IMR-90 (cell line): ENCODE results near the gene ANLN. TPM values are rescaled to one million over a fixed set of nuclear protein-coding genes. Genes with fewer than 3 reads are reported as not detected.

Experiments
- ATAC-seq: fragments of 200-7000 bp; cut with Tn5 transposase; 2 replicates; pipeline ENCODE4 v1.9.1; 2020; ENCODE audit warnings: low read depth, mild to moderate bottlenecking, moderate library complexity
- BruUV-seq: library from RNA; stranded (reverse); fragments of 400-500 nt; replicated peaks from 2 replicates; lab custom pipeline; 2021; lab: Mats Ljungman, UMichigan
- CTCF ChIA-PET: fragments of 300-600 bp; formaldehyde crosslinking; extraction: SDS; loops from one replicate; lab custom pipeline; 2021; ENCODE audit warnings: antibody characterized with exemption; lab: Yijun Ruan, JAX
- POLR2A ChIA-PET: fragments of 300-600 bp; sonication (Branson Sonifier 250); formaldehyde crosslinking; loops from one replicate; lab custom pipeline; 2022; ENCODE audit warnings: antibody characterized with exemption; ENCODE audit not compliant: unreplicated experiment; lab: Charles Lee
- DNase-seq: peaks from one replicate; pipeline ENCODE4 v3.0.0; 2013
- H2AFZ ChIP-seq: replicated peaks from 2 replicates; pipeline ENCODE3; 2013; ENCODE audit warnings: low read length, mild to moderate bottlenecking; ENCODE audit not compliant: poor library complexity
- H2AK5ac ChIP-seq: 2 replicates; pipeline ENCODE4 v1.6.1; 2013; ENCODE audit warnings: low read depth, low read length, inconsistent platforms
- H2AK9ac ChIP-seq: replicated peaks from 2 replicates; pipeline ENCODE3; 2013; ENCODE audit warnings: mild to moderate bottlenecking, low read depth, low read length, moderate library complexity; ENCODE audit not compliant: poor library complexity
- H2BK120ac ChIP-seq: 2 replicates; pipeline ENCODE4 v1.6.1; 2013; ENCODE audit warnings: low read depth, low read length, inconsistent platforms
- H2BK15ac ChIP-seq: 3 replicates; pipeline ENCODE4 v1.6.1; 2013; ENCODE audit warnings: low read depth, low read length, inconsistent platforms
- H2BK20ac ChIP-seq: 2 replicates; pipeline ENCODE4 v1.6.1; 2013; ENCODE audit warnings: low read depth, mild to moderate bottlenecking, inconsistent platforms, low read length, moderate library complexity
- H2BK5ac ChIP-seq: 2 replicates; pipeline ENCODE4 v1.6.1; 2013; ENCODE audit warnings: mild to moderate bottlenecking, low read depth, low read length, inconsistent platforms; ENCODE audit not compliant: poor library complexity, severe bottlenecking
- H3K14ac ChIP-seq: replicated peaks from 2 replicates; pipeline ENCODE4 v1.6.1; 2013; ENCODE audit warnings: low read depth, low read length, inconsistent platforms
- H3K18ac ChIP-seq: 2 replicates; pipeline ENCODE4 v1.6.1; 2013; ENCODE audit warnings: low read depth, low read length, control low read depth
- H3K23ac ChIP-seq: 2 replicates; pipeline ENCODE4 v1.6.1; 2013; ENCODE audit warnings: low read depth, low read length, inconsistent platforms
- H3K27ac ChIP-seq: 2 replicates; pipeline ENCODE4 v1.5.1; 2013; ENCODE audit warnings: mild to moderate bottlenecking, control low read depth, low read length; ENCODE audit not compliant: insufficient read depth
- H3K27me3 ChIP-seq: 2 replicates; pipeline ENCODE4 v1.6.1; 2013; ENCODE audit warnings: low read length; ENCODE audit not compliant: control insufficient read depth, insufficient read depth
- H3K36me3 ChIP-seq: 2 replicates; pipeline ENCODE4 v1.6.1; 2013; ENCODE audit warnings: low read length, mixed read lengths; ENCODE audit not compliant: control insufficient read depth, insufficient read depth
- H3K4ac ChIP-seq: 2 replicates; pipeline ENCODE4 v1.6.1; 2013; ENCODE audit warnings: low read depth, low read length, inconsistent platforms
- H3K4me1 ChIP-seq: 2 replicates; pipeline ENCODE4 v1.6.1; 2013; ENCODE audit warnings: low read length, mixed read lengths; ENCODE audit not compliant: control insufficient read depth, insufficient read depth
- H3K4me2 ChIP-seq: 2 replicates; pipeline ENCODE4 v1.6.1; 2013; ENCODE audit warnings: low read depth, mild to moderate bottlenecking, control low read depth, low read length, moderate library complexity
- H3K4me3 ChIP-seq: 2 replicates; pipeline ENCODE4 v1.5.1; 2013; ENCODE audit warnings: low read depth, mild to moderate bottlenecking, control low read depth, low read length, moderate library complexity; ENCODE audit not compliant: insufficient read depth
- H3K56ac ChIP-seq: 2 replicates; pipeline ENCODE4 v1.6.1; 2013; ENCODE audit warnings: low read length, inconsistent platforms; ENCODE audit not compliant: insufficient read depth; ENCODE audit errors: extremely low read depth
- H3K79me1 ChIP-seq, 2 experiments: 2 replicates each; pipeline ENCODE4 v1.6.1; 2013; ENCODE audit warnings: low read length in 2 of 2, inconsistent platforms in 1 of 2, low read depth in 1 of 2
- H3K9ac ChIP-seq: 2 replicates; pipeline ENCODE4 v1.6.1; 2013; ENCODE audit warnings: low read depth, low read length, control low read depth
- H3K9me1 ChIP-seq: 2 replicates; pipeline ENCODE4 v1.6.1; 2013; ENCODE audit warnings: low read length, inconsistent platforms; ENCODE audit not compliant: insufficient read depth
- H3K9me3 ChIP-seq: 2 replicates; pipeline ENCODE4 v1.6.1; 2013; ENCODE audit warnings: low read length; ENCODE audit not compliant: control insufficient read depth, insufficient read depth
- H4K20me1 ChIP-seq: 2 replicates; pipeline ENCODE4 v1.6.1; 2013; ENCODE audit warnings: low read length, inconsistent platforms; ENCODE audit not compliant: insufficient read depth
- H4K5ac ChIP-seq: 2 replicates; pipeline ENCODE4 v1.6.1; 2013; ENCODE audit warnings: mild to moderate bottlenecking, low read depth, low read length, control low read depth
- H4K8ac ChIP-seq, 2 experiments: 2 replicates each; pipeline ENCODE4 v1.6.1; 2013; ENCODE audit warnings: low read depth in 2 of 2, low read length in 2 of 2, control low read depth in 1 of 2, inconsistent platforms in 1 of 2
- H4K91ac ChIP-seq: 2 replicates; pipeline ENCODE4 v1.6.1; 2013; ENCODE audit warnings: low read depth, low read length, inconsistent platforms; ENCODE audit not compliant: insufficient read depth
- MXI1 ChIP-seq: IDR thresholded peaks from 2 replicates; pipeline ENCODE4 v1.6.1; 2012; ENCODE audit warnings: low read depth, mild to moderate bottlenecking, low read length, moderate library complexity, borderline replicate concordance
- RFX5 ChIP-seq: IDR thresholded peaks from 2 replicates; pipeline ENCODE4 v1.8.0; 2012; ENCODE audit warnings: low read depth, mild to moderate bottlenecking, low read length, moderate library complexity
- WGBS, 2 experiments: methylation state at CpG; one replicate each; pipeline versions ENCODE4 v1.1.5 to v1.1.7; 2013; ENCODE audit warnings: missing lambda C conversion rate in 2 of 2; ENCODE audit not compliant: insufficient read length in 1 of 2; ENCODE audit errors: extremely low coverage in 2 of 2; 5-methylcytosine and 5-hydroxymethylcytosine counted together
- dilution Hi-C: fragments of 300-500 bp; cut with HindIII; formaldehyde crosslinking; loops from one replicate; pipeline ENCODE4 v1.14.3; 2018; ENCODE audit warnings: low sequenced_read_pairs; ENCODE audit not compliant: unreplicated experiment
- in situ Hi-C: fragments of 300-500 bp; cut with MboI; formaldehyde crosslinking; loops from 3 replicates; pipeline ENCODE4 v1.14.3; 2019; ENCODE audit warnings: low sequenced_read_pairs, inconsistent platforms, mixed read lengths
- intact Hi-C: fragments of 100-400 bp; cut with micrococcal nuclease; formaldehyde crosslinking; loops from 2 replicates; pipeline ENCODE4 v1.10.0; 2022
- polyA plus RNA-seq, 3 experiments: library from polyadenylated mRNA; depleted of rRNA; stranded (reverse); fragments of >200 nt; gene quantifications; 2 replicates each; pipeline ENCODE4 v1.2.3, GENCODE V29; 2012; ENCODE audit warnings: low replicate concordance in 1 of 3
- total RNA-seq: library from RNA; depleted of rRNA; stranded (reverse); fragments of >200 nt; gene quantifications from 2 replicates; pipeline ENCODE4 v1.2.3, GENCODE V29; 2012
- TF ChIP-seq, protein P1 (sequence below): fragments of 150-350 bp; IDR thresholded peaks from 2 replicates; pipeline ENCODE4 v1.6.1; 2016; ENCODE audit warnings: low read depth, mild to moderate bottlenecking, low read length, moderate library complexity, borderline replicate concordance
- TF ChIP-seq, protein P2 (sequence below): conservative IDR thresholded peaks from 2 replicates; pipeline ENCODE4 v1.5.1; 2012; ENCODE audit warnings: mild to moderate bottlenecking, low read depth, low read length, improper control_type of control experiment
- TF ChIP-seq, protein P3 (sequence below): fragments of 150-350 bp; IDR thresholded peaks from 2 replicates; pipeline ENCODE4 v1.6.1; 2017; ENCODE audit warnings: mild to moderate bottlenecking, antibody characterized with exemption, low read length, low read depth

The ANLN gene
- total and polyA plus RNA-seq, 2 of the 4 experiments (the other 2 are of a cell fraction): 60.5 to 276 TPM

DNA sequence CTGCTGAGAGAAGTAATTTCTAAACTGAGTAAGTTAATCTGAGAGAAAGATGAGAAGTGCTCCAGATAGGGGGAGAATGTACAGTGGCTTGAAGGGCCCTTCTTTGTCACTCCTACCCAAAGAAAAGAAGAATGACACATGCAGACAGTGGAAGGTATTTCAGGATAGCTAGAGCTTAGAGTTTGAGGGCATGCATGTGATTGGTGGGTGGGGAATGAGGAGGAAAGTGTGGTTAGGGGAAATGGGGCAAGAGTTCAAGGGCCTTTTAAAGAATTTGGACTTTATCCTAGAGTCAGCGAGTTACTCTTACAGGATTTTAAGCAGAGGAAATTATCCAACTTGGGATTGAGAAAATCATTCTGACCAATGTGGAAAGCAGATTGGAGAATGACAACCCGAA is 50.0 kb downstream of the ANLN start:
- Histone ChIP-seq H3K79me1 (peaks cover 31 to 40% of the 10 kb centered on the region in 2 experiments), H2AFZ (no peak overlapping the region), H3K56ac (no peak overlapping the region), H2AK5ac (no peak overlapping the region), H2BK20ac (no peak overlapping the region), H4K91ac (no peak overlapping the region), H3K9me3 (no peaks in the 10 kb centered on the region), H4K5ac (no peak overlapping the region), H3K4me3 (no peak overlapping the region), H3K9me1 (no peaks in the 10 kb centered on the region; the same call in 1 of the 2 replicates), H4K8ac (no peak overlapping the region), H2BK5ac (no peak overlapping the region), H3K23ac (no peak overlapping the region), H3K9ac (no peak overlapping the region), H2AK9ac (no peak overlapping the region), H3K4me1 (peaks cover 1% of the 10 kb centered on the region; the same call in 1 of the 2 replicates), H3K18ac (no peak overlapping the region; the same call in 1 of the 2 replicates), H3K4me2 (no peak overlapping the region), H3K4ac (no peak overlapping the region), H4K20me1 (no peaks in the 10 kb centered on the region), H2BK15ac (no peak overlapping the region), H3K27me3 (no peaks in the 10 kb centered on the region), H3K27ac (no peak overlapping the region; the same call in 1 of the 2 replicates), H2BK120ac (no peak overlapping the region), H3K14ac (no peak overlapping the region), H3K36me3 (peaks cover 7% of the 10 kb centered on the region; the same call in 1 of the 2 replicates)
- in situ Hi-C loops: no loop called here
- WGBS, 2 experiments: 86% methylated on average over 1 of the region's 2 CpGs; no CpG with 5 or more reads in 1 of the 2 experiments
- ChIA-PET POLR2A (no interaction called here), CTCF (interaction anchor here (1.3 kb wide), 1 partner anchor 48 kb away, joined by 4 read pairs; no protein-coding TSS in a partner anchor)
- intact Hi-C loops: loop anchor here (2.0 to 5.0 kb wide), 3 partner anchors 47 to 231 kb away; no protein-coding TSS in a partner anchor
- no peak for ATAC-seq
- dilution Hi-C loops: no loop called here
- DNase-seq: no peak
- no peak for TF ChIP-seq RFX5
- TF ChIP-seq, protein P1, sequence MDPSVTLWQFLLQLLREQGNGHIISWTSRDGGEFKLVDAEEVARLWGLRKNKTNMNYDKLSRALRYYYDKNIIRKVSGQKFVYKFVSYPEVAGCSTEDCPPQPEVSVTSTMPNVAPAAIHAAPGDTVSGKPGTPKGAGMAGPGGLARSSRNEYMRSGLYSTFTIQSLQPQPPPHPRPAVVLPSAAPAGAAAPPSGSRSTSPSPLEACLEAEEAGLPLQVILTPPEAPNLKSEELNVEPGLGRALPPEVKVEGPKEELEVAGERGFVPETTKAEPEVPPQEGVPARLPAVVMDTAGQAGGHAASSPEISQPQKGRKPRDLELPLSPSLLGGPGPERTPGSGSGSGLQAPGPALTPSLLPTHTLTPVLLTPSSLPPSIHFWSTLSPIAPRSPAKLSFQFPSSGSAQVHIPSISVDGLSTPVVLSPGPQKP: no peak
- no peak for TF ChIP-seq MXI1
- TF ChIP-seq, protein P2, sequence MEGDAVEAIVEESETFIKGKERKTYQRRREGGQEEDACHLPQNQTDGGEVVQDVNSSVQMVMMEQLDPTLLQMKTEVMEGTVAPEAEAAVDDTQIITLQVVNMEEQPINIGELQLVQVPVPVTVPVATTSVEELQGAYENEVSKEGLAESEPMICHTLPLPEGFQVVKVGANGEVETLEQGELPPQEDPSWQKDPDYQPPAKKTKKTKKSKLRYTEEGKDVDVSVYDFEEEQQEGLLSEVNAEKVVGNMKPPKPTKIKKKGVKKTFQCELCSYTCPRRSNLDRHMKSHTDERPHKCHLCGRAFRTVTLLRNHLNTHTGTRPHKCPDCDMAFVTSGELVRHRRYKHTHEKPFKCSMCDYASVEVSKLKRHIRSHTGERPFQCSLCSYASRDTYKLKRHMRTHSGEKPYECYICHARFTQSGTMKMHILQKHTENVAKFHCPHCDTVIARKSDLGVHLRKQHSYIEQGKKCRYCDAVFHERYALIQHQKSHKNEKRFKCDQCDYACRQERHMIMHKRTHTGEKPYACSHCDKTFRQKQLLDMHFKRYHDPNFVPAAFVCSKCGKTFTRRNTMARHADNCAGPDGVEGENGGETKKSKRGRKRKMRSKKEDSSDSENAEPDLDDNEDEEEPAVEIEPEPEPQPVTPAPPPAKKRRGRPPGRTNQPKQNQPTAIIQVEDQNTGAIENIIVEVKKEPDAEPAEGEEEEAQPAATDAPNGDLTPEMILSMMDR: no peak
- TF ChIP-seq, protein P3, sequence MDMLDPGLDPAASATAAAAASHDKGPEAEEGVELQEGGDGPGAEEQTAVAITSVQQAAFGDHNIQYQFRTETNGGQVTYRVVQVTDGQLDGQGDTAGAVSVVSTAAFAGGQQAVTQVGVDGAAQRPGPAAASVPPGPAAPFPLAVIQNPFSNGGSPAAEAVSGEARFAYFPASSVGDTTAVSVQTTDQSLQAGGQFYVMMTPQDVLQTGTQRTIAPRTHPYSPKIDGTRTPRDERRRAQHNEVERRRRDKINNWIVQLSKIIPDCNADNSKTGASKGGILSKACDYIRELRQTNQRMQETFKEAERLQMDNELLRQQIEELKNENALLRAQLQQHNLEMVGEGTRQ: no peak
- no TSS peak for BruUV-seq
